ENCODE results near the gene DIP2A. TPM values are rescaled to one million over a fixed set of nuclear protein-coding genes. Genes with fewer than 3 reads are reported as not detected.

DIP2A gene
- total RNA-seq, 1 experiment from 2014 or later = 22.9 TPM

DNA sequence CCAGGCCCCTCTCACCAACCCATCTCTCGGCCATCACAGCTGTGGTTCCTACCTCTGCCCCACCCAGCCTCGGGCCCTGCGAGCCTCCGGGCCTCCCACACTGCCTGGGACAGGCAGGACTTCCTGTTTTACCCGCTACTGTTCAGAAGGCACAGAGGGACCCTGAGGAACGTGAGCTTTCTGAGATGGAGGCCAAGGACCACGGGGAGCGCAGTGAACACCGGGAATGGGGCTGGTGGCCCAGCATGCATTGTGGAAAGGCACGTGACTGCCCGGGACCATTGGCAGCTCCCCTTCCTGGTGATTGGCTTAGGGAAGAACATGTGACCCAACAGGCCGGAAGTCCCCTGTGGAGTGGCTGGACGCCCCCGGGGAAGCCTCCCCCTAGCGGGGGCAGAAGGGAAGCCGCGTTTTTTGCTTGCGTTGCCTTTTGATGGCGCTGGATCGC, 139.2 kb downstream of the DIP2A start:
- intact Hi-C loops (cut with micrococcal nuclease; ENCODE audit: unreplicated experiment) = no loop called here
- in situ Hi-C loops (cut with HindIII; ENCODE audit: low pct_unique_long_range_greater_than_20kb, low sequenced_read_pairs) = no loop called here
- DNase-seq (ENCODE audit: low read depth, low spot score) (no peak), ATAC-seq (no peak)
- H3K4me1 ChIP-seq (ENCODE audit: control insufficient read depth, insufficient read depth, low read length) = no peaks in the 10 kb centered on the region
- TF ChIP-seq POLR2AphosphoS5 (IDR thresholded peaks at IDR 0.05; ENCODE audit: low read depth, low read length) (no peak), TCF7L2 (IDR thresholded peaks at IDR 0.05; ENCODE audit: low read depth, low read length) (no peak), SIN3A (IDR thresholded peaks at IDR 0.05; ENCODE audit: borderline replicate concordance, insufficient read depth, low read depth, low read length) (no peak)
- TF ChIP-seq, protein P1, sequence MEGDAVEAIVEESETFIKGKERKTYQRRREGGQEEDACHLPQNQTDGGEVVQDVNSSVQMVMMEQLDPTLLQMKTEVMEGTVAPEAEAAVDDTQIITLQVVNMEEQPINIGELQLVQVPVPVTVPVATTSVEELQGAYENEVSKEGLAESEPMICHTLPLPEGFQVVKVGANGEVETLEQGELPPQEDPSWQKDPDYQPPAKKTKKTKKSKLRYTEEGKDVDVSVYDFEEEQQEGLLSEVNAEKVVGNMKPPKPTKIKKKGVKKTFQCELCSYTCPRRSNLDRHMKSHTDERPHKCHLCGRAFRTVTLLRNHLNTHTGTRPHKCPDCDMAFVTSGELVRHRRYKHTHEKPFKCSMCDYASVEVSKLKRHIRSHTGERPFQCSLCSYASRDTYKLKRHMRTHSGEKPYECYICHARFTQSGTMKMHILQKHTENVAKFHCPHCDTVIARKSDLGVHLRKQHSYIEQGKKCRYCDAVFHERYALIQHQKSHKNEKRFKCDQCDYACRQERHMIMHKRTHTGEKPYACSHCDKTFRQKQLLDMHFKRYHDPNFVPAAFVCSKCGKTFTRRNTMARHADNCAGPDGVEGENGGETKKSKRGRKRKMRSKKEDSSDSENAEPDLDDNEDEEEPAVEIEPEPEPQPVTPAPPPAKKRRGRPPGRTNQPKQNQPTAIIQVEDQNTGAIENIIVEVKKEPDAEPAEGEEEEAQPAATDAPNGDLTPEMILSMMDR (IDR thresholded peaks at IDR 0.05) = no peak
- TF ChIP-seq, protein P2, sequence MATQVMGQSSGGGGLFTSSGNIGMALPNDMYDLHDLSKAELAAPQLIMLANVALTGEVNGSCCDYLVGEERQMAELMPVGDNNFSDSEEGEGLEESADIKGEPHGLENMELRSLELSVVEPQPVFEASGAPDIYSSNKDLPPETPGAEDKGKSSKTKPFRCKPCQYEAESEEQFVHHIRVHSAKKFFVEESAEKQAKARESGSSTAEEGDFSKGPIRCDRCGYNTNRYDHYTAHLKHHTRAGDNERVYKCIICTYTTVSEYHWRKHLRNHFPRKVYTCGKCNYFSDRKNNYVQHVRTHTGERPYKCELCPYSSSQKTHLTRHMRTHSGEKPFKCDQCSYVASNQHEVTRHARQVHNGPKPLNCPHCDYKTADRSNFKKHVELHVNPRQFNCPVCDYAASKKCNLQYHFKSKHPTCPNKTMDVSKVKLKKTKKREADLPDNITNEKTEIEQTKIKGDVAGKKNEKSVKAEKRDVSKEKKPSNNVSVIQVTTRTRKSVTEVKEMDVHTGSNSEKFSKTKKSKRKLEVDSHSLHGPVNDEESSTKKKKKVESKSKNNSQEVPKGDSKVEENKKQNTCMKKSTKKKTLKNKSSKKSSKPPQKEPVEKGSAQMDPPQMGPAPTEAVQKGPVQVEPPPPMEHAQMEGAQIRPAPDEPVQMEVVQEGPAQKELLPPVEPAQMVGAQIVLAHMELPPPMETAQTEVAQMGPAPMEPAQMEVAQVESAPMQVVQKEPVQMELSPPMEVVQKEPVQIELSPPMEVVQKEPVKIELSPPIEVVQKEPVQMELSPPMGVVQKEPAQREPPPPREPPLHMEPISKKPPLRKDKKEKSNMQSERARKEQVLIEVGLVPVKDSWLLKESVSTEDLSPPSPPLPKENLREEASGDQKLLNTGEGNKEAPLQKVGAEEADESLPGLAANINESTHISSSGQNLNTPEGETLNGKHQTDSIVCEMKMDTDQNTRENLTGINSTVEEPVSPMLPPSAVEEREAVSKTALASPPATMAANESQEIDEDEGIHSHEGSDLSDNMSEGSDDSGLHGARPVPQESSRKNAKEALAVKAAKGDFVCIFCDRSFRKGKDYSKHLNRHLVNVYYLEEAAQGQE (IDR thresholded peaks at IDR 0.05; ENCODE audit: insufficient read depth in 1 of 2, low read depth in 2 of 2, low read length in 1 of 2) = no peak
- CTCF ChIA-PET = no interaction called here
- no peaks in the 10 kb centered on the region for H3K36me3 ChIP-seq (ENCODE audit: control insufficient read depth, insufficient read depth, low read length)
- H3K9me3 ChIP-seq (ENCODE audit: control insufficient read depth, insufficient read depth, low read depth, low read length) = no peaks in the 10 kb centered on the region
- BruUV-seq (replicated peaks) = no TSS peak
- H3K4me3 ChIP-seq (ENCODE audit: low read depth in 2 of 2, low read length in 2 of 2) = no peak overlapping the region
- H3K27me3 ChIP-seq (ENCODE audit: control insufficient read depth, insufficient read depth, low read length) = no peaks in the 10 kb centered on the region
- no peak overlapping the region for H3K27ac ChIP-seq (ENCODE audit: low read length)
- POLR2A ChIA-PET = no interaction called here

DNA sequence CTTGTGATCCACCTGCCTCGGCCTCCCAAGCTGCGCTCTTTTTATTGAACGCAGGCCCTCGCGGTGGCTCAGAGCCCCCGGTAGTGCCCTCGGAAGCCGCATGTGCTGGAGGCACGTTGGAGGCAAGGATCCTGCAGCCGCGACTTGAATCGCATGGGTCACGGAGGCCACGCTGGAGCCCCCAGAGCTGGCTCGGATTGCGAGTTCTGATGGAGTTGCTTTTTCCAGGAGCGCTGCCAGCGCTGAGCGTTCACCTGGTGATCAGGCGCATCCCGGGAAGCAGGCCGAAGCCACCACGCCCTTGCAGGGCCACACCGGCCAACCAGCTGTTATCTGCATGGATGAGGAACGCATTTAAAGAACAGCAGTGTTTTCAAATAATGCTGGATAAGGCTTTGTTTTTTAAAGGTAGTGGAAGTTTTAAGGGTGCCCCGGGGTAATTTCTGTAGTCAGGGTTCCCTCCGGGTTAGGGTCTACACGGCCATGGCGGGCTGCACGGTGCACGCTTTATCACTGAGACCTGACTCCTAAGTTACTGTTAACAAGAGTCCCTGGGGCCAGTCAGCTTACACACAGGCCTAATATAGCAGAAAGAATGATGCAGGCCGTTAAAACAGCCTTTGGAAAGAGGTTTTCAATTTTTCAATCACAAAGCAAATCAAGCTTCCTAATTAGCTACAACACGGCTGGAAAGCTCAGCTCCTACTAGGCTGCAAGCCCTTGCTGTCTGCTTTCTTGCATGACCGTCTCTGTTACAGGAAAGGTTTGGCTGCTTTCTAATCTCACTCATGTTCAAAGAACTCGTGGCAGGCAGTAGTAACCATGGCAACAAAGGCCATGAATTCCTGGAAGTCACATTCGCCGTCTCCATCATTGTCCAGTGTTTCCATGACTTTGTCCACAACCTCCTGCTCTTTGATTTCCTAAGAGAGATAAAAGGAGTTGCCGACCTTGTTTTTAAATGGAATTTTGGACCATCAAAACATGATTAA, 140.2 kb downstream of the DIP2A start:
- no peak overlapping the region for H3K27ac ChIP-seq (ENCODE audit: low read length)
- DNase-seq (ENCODE audit: low read depth, low spot score) = no peak
- no peak for ATAC-seq
- in situ Hi-C loops (cut with HindIII; ENCODE audit: low pct_unique_long_range_greater_than_20kb, low sequenced_read_pairs) (no loop called here), intact Hi-C loops (cut with micrococcal nuclease; ENCODE audit: unreplicated experiment) (no loop called here)
- H3K9me3 ChIP-seq (ENCODE audit: control insufficient read depth, insufficient read depth, low read depth, low read length) = no peaks in the 10 kb centered on the region
- ChIA-PET POLR2A (no interaction called here), CTCF (no interaction called here)
- no peaks in the 10 kb centered on the region for H3K36me3 ChIP-seq (ENCODE audit: control insufficient read depth, insufficient read depth, low read length)
- no peaks in the 10 kb centered on the region for H3K27me3 ChIP-seq (ENCODE audit: control insufficient read depth, insufficient read depth, low read length)
- H3K4me3 ChIP-seq (ENCODE audit: low read depth in 2 of 2, low read length in 2 of 2) = no peak overlapping the region
- TF ChIP-seq TCF7L2 (IDR thresholded peaks at IDR 0.05; ENCODE audit: low read depth, low read length) (no peak), POLR2AphosphoS5 (IDR thresholded peaks at IDR 0.05; ENCODE audit: low read depth, low read length) (no peak), SIN3A (IDR thresholded peaks at IDR 0.05; ENCODE audit: borderline replicate concordance, insufficient read depth, low read depth, low read length) (no peak)
- BruUV-seq (replicated peaks) = no TSS peak
- H3K4me1 ChIP-seq (ENCODE audit: control insufficient read depth, insufficient read depth, low read length) = no peaks in the 10 kb centered on the region

DNA sequence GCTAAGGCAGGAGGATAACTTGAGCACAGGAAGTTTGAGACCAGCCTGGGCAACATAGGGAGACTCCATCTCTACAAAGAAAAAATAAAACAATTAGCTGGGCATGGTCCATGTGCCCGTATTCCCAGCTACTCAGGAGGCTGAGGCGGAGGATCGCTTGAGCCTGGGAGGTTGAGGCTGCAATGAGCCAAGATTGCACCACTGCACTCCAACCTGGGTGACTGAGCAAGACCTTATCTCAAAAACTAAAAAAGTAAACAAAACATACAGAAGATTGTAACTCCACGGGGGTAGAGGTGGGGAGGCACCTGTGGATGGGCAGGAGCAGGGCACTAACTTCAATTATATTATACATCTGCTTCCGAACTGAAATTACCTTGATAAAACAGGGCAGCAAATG, 141.6 kb downstream of the DIP2A start:
- Histone ChIP-seq H3K27me3 (ENCODE audit: control insufficient read depth, insufficient read depth, low read length) (no peaks in the 10 kb centered on the region), H3K4me1 (ENCODE audit: control insufficient read depth, insufficient read depth, low read length) (no peaks in the 10 kb centered on the region), H3K4me3 (ENCODE audit: low read depth in 2 of 2, low read length in 2 of 2) (no peak overlapping the region), H3K9me3 (ENCODE audit: control insufficient read depth, insufficient read depth, low read depth, low read length) (no peaks in the 10 kb centered on the region), H3K27ac (ENCODE audit: low read length) (no peak overlapping the region), H3K36me3 (ENCODE audit: control insufficient read depth, insufficient read depth, low read length) (no peaks in the 10 kb centered on the region)
- POLR2A ChIA-PET = no interaction called here
- DNase-seq (ENCODE audit: low read depth, low spot score) (no peak), ATAC-seq (no peak)
- TF ChIP-seq TCF7L2 (IDR thresholded peaks at IDR 0.05; ENCODE audit: low read depth, low read length) = no peak
- no peak for TF ChIP-seq POLR2AphosphoS5 (IDR thresholded peaks at IDR 0.05; ENCODE audit: low read depth, low read length)
- TF ChIP-seq SIN3A (IDR thresholded peaks at IDR 0.05; ENCODE audit: borderline replicate concordance, insufficient read depth, low read depth, low read length) = no peak
- TF ChIP-seq, protein P1 (IDR thresholded peaks at IDR 0.05) = no peak
- TF ChIP-seq, protein P2 (IDR thresholded peaks at IDR 0.05; ENCODE audit: insufficient read depth in 1 of 2, low read depth in 2 of 2, low read length in 1 of 2) = no peak
- no TSS peak for BruUV-seq (replicated peaks)
- CTCF ChIA-PET = no interaction called here
- in situ Hi-C loops (cut with HindIII; ENCODE audit: low pct_unique_long_range_greater_than_20kb, low sequenced_read_pairs) (no loop called here), intact Hi-C loops (cut with micrococcal nuclease; ENCODE audit: unreplicated experiment) (no loop called here)
